Measurements from ENCODE around the gene TRIM36.

TRIM36 gene

DNA sequence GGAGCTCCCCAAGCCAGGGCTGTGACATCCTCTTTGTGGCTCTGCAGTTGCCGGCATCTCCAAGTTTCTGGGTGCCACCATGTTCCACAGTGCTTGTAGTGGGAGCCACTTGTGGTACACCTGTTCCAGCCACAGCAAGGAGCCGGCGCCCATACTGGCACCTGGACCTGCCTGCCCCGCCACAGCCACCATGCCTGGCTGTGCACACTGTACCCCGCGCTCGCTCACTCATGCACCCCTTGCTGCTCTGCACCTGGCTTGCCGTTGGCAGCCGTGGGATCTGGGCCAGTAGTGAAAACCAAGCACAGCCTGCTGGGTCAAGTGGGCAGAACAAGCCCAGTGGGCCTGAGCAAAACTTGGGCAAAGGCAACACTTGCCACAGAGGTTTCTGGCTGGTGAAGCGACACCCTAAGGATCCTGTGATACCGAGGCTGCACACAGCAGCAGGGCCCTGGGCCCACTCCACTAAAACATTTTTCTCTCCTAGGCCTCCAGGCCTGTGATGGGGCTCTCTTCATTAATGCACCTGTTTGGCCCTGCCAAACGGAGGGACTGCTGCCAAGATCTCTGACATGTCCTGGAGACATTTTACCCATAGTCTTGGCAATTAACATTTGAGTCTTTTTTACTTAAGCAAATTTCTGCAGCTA, 2.8 kb downstream of the TRIM36 start:
- DNase-seq = no peak

DNA sequence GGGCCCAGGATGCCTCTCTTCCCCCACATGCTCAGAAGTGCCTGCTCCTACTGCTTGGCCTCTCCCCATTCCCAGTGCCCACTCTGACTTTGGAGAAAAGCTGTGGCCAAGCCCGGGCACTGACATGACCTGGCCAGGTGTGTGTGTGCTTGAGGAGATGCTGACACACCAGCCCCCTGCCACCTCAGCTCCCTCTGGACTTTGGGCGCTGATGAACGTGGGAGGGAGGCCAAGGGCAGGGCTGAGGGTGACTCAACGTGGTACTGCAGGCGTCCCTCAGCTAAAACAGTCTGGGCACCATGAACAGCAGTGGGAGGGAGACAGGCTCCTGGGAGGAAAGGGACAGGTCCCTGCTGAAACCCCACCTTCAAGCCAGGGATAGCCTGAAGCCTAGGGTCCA, 3.9 kb downstream of the TRIM36 start:
- DNase-seq = no peak

DNA sequence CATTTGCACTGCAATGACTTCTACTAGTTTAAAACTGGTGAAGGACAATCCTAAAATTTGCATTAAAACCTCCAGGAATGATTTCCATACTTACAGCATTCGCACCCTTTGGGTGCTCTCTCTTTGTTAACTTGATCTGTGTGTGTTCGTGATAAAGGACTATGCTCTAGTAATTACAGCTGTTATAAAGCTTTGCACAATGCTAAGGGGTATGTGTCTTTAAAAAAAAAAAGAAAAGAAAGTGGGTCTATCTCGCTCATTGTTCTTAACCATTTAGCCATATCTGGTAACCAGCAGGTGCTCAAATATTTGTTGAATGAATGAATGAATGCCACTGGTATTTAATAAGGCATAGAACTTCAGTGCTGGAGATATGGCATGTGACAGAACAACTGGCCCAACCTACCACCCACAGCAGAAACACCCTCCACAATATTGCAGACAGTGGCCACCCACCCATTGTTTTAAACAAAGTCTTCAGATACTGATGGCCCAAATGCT, 8.7 kb downstream of the TRIM36 start:
- DNase-seq = no peak

DNA sequence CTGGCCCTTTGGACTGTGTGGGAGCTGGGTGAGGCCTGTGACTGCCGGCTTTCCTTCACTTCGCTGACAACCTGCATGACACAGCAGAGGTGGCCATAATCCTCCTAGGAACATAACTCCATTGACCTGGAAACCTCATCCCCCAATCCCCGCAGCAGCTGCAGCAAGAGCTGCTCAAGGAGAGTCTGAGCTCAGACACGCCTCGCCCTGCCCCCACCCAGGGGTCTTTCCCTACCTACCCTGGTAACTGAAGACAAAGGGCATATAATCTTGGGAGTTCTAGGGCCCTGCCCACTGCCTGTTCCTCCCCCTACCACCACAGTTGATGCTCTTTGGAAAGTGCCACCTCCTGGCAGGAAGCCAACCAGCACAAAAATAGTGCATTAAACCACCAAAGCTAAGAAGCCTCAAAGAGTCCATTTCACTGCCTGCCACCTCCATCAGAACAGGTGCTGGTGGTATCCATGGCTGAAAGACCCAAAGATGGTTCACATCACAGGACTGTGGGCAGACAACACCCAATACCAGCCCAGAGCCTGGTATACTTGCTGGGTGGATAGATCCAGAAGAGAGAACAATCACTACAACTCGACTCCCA, 18.4 kb downstream of the TRIM36 start:
- no peak for DNase-seq

DNA sequence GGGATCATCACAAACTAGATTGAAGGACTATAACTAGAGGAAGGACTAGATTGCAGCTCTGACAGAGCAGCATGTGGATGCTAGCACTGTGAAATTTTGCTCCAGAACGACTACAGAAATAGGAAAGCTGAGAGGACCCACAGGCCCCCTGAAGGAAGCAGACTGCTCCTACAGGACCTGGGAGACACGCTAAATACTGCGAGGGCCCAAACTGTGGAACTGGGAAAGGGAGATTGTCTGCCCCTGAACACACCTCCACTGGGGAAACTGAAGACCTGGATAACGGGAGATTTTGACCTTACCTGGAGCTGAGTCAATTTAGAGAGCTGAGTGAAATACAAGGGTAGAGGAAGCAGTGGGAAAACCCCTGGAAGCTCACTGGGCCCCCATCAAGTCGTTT, 19.2 kb downstream of the TRIM36 start:
- no peak for DNase-seq

DNA sequence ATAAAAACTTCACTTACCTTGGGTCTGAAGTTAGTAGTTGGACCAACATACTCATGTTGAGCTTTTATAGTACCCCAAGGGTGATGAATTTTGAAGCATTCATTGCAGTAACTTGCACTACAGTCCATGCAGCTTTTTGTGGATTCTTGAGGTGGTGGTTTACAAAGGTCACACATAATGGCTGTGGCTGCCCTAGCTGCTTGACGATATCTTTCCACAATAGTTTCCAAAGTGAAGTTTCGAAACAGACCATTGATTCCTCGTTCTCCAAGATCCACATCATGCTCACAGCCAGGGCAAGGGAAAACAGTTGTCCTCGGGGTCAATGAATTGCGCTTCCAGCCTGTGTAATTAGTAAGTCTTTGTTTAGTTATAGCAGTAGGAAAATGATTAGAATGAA, 22.7 kb downstream of the TRIM36 start:
- no peak for DNase-seq

DNA sequence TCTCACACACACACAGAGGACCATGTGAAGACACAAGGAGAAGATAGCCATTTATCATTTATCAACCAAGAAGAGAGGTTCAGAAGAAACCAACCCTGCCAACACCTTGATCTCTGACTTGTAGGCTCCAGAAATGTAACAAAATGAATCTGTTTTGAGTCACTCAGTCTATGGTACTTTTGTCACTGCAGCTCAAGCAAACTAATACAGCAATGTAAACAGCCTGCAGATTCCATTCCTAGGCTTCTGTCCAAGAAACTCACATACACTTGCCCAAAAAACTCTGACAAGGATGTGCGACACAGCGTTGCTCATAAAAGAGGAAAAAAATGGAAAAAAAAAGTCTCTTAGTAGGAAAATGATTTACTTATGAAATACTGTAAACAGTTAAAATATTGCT, 33.4 kb downstream of the TRIM36 start:
- no peak for DNase-seq

DNA sequence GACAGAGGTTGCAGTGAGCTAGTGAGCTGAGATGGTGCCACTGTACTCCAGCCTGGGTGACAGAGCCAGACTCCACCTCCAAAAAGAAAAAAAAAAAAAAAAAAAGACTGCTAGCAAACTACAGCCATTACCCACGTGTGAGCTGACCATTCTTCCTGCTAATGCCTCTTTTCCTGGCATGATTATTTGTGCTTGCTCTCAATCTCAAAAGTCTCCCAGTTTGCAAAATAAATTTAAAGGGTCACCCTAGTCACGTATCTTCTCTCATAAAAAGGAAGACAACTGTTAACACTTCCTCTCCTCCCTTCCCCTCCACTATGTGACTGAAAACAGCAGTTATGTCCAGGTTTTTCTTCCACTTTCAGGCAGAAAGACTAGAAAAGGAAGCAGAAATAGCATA, 37.2 kb downstream of the TRIM36 start:
- DNase-seq = no peak

DNA sequence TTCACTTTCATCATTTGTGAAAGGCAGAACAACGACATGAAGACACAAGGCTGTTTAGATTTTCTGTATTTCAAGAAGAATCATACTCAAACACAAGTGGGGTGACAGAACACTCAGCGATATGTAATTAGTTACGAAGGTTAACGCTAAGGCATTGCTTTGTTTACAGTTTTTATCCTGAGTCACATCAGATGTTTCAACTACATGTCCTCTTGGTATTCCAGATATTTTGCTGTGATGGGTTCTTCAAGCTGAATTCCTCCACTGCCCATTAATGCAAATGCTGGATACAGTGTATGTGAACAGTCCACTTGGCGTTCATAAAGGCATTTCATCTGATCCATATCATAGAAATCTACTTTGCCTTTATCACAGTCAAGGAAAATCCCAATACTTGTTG, 43.4 kb downstream of the TRIM36 start:
- no peak for DNase-seq

DNA sequence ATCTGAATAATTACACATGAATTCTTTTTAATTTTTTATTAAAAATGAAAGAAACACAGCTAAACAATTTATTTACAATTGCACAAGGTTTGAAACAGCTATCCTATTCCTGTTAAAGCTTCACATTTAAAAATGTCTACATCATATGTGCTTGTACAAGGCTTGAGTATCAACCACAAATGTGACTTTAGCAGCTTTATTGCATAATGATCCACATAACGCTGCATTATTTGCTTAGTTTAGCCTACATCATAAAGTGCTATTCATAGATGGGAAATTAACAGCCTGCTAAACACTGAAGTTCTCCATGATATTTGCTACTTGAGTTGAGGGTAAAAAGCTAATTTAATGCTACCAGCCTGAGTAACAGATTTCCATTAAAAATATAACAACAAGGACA, 45.0 kb downstream of the TRIM36 start:
- no peak for DNase-seq

DNA sequence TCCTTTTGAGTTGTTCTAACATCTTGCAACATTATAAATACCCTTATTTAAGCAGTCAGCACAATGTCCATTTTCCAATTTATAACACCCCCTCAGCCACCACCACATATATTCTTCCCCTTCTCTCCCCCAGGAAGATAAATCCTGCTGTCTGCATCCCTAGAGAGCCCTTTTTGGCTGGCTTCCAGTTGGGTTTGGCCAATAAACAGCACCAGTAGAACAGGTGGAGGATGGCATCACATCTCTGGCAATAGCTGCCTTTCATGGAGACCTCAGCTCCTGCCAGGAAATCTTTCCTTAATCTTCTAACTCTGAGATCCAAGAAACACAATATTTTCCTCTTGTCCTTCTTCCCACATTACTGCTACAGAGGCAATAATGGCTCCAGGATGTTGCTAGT, 53.7 kb downstream of the TRIM36 start:
- DNase-seq = no peak

DNA sequence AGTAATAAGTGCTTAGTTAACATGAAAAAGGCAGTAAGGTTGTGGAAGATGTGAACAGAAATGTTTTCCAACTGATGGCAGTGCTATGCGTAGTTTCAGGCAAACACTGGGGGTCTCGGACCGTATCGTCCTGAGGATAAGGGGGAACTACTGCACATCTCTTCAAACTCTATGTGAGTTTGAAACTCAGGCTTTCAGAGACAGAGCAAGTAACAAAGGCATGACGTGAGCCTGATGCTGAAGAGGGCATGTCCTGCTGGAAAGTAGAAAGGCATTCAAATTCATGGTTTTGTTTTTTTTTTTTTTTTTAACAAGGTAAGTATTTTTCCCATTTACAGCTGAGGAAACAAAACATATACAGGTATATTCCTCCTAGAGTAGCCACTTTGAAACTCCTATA, 59.9 kb downstream of the TRIM36 start:
- DNase-seq = no peak

DNA sequence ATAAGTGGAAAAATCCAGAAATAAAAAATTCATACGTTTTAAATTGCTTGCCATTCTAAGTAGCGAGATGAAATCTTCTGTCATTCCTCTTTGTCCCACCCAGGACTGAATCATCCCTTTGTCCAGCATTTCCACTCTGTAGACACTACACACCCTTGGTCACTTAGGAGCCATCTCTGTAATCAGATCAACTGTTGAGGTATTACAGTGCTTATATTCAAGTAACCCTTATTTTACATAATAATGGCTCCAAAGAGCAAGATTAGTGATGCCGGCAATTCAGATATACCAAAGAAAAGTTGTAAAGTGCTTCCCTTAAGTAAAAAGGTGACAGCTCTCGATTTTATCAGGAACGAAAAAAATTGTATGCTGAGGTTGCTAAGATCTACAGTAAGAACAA, 60.4 kb downstream of the TRIM36 start:
- no peak for DNase-seq

DNA sequence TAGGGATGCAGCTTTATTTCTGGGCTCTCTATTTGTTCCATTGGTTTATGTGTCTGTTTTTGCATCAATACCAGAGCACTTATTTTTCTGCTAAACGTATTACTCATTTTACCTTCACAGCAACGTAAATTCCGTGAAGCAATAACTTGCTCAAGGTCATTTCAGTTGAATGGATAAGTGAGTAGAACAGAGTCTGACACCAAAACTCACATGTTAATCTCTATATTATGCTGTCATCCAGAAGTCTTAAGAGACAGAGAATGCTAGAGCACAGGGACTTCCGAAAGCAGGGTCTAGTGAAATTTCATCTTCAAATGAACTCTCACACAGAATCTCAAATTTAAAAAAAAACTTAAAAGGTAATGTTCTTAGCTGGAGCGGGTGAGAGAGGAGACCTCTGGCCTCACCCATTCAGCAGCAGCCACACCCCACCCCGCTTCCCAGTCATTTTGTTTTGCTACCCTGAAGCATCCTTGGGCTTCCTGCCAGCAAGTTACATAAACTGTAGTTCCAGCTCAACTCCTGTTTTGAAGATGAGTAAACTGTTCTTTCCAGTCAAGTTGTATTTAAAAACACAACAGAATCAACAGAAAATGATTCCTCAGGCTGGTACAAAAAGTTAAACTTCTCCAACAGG, 69.3 kb downstream of the TRIM36 start:
- no peak for DNase-seq

DNA sequence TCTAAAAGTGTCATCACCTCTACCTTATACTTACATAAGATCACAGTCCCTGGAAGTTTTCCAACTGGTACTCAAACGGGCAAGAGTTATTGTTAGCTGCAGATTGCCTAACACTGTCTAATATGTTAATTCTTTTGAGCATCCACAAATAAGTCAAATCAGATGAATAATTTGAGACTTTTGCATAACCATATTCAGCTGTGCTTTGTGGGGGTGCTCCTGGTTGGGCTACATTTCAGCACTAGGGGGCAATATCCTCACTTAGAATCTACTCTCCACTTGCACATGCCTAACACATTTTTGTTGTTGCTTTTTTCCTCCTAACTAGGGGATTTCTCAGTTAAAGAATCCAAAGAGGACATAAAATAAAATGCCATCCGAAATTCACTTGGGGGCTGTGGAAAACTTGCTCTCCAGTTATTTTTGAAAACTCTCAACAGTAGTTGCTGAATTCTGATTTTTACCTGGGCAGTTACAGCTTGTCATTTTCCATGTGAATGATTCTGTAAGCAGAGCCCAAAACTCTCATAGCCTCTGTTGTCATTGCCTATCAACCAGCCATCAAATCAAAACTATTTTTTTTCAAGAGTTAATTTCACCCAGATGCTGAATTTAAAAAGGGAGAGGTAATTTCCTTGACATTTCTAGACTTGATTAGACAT, 71.5 kb downstream of the TRIM36 start:
- DNase-seq = peak; percentile 52

DNA sequence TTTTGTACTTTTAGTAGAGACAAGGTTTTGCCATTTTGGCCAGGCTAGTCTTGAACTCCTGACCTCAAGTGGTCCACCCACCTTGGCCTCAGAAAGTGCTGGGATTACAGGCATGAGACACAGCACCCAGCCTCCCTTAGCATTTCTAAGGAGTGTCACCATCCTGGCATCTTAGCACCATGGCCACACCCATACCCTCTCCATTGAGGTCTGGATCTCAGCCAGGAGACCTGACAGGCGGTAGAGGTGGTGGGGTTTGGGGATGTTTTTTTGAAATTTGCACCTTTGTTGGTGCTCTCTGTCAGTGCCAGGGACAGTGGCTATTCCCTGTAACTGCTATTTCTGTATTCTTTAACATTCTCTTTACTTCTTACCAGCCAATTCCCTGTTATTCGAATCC, 72.5 kb downstream of the TRIM36 start:
- DNase-seq = no peak

DNA sequence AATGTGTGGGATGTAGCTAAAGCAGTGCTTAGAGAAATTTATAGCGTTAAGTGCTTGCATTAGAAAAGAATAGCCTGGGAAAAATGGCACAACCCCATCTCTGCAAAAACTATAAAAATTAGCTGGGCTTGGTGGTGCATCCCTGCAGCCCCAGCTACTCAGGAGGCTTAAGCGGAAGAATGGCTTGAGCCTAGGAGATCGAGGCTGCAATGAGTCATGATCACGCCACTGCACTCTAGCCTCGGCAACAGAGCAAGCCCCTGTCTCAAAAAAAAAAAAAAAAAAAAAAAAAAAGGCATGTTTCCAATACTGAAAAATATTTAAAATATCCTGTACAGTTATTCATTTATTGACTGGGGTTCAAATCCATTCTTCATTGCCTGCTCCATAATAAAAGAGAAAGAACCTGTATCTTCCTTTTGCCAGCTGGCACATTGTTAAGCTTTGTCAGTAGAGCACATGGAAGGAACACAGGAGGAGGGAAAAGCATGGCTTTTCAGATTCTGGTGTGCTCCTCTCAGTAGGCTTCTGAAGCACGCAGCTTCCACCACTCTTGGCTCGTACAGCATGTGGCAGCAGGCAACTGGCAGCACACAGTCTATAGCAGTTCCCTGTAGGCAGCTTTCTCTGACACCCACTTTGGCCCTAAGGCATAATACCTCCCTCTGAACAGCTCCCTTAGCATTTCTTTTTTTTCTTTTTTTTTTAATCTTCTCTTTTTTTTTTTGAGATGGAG, 73.5 kb downstream of the TRIM36 start:
- DNase-seq = no peak

DNA sequence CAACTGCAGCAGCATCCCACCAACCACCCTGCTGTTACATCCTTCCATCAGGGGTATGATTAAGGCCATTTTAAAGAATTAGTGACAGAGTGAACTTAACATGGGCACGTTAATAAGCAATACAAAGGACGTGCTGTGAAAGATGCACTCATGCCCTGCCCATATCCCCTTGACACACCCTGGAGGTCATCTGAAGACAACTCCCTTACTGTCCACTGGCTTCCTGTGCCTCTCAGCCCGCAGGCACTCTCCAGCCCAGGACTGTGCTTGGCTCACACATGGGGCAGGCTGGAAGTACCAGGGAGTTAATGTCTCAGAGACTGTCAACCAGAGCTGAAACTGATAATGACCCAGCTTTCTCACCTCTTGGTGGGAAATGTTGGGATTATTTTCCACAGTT, 81.8 kb downstream of the TRIM36 start:
- no peak for DNase-seq

DNA sequence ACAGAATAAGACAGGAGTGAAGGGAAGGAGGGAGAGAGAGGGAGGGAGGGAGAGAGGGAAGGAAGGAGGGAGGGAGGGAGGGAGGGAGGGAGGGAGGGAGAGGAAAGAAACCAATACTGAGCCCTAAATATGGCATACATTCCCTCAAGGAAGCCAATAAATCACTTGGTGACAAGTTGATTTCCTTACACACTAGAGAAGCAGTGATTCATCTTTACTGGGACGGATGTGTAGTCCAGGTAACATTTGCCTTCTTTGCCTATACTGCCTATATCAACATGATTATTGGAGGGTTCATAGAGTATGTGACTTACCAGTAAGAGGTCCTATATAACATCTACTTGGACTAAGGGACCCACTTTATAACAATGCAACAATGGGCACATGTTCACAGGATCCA, 83.2 kb downstream of the TRIM36 start:
- no peak for DNase-seq

DNA sequence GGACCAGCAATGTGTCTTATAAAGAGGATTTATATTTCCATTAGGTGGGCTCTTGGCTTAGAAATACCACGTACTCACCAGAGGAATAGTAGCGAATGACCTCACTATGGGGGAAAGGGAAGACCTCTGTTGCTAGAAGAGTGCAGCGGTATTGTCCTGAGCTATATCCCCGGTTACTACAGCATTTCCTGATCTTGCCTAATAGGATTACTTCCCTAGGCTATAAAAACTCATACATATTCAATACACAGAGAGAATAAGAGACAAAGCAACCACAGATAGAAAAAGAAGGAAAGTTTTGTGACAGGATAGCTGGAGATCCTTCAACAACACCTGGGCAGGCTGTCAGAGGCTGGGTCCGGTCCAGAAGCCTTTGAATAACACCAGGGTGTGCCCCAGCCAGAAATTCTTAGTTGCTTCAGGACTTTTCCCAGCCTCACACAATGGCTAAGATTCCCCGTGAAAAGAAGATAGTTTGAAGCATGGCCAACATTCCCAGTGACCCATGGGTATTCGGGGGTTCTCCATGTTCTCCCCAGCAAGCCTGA, 85.4 kb downstream of the TRIM36 start:
- no peak for DNase-seq

DNA sequence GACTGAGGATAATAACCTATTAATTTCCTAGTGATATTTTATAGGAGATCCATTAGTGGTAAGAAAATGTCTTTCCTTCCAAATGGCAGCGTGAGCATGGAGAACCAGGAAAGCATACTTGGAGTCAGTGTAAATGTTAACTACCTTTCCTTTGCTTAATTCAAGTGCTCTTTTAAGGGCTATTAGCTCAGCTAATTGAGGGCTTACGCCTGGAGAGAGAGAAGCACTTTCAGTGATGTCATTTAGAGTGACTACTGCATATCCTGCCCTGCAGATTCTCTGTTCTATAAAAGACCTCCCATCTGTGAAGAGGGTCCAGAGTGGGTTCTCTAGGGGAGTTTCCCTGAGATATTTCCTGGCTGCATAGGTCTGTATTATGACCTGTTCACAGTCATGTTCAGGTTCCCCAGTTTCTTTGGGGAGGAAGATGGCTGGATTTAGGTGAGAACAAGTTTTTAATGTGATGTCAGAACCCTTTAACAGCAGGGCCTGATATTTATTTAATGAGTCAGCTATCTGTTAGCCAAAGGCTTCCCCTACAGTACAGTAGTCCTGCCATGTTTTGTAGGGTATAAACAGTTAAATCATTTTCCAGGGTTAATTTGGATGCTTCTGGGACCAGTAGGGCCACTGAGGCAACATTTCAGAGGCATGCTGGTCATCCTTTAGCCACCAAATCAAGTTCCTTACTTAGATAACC, 89.6 kb downstream of the TRIM36 start:
- DNase-seq = no peak
